ENCODE data around the gene TMEM125. TPM values are rescaled to one million over a fixed set of nuclear protein-coding genes. Genes with fewer than 3 reads are reported as not detected.

Gene TMEM125
- polyA plus RNA-seq, 3 donors: not detected

DNA sequence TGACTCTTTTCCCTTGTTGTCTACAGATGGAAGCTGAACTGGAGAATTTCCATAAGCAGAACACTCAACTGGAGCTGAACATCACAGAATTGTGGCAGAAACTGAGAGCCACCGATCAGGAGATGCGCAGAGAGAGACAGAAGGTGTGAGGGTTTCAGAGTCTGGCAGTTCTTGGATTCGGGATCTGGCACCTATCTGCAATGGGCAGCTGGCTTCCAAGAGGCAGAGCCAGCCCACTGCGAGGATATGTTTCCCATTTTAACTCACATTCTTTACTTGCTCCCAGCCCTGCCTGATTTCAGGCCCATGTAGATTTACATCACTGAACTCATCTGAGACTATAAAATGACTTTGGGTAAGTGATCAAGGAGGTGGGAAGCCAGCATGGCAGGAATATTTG is 37.3 kb upstream of the TMEM125 start:
- DNase-seq: no peak
- Histone ChIP-seq H3K27ac (ENCODE audit: low read depth in 1 of 2, low read length in 2 of 2) (no peak overlapping the region), H3K4me3 (replicated peaks in 1 of 3; ENCODE audit: low read depth in 2 of 3, low read length in 3 of 3) (no peak overlapping the region), H3K9ac (ENCODE audit: insufficient read depth, low read length, poor library complexity, severe bottlenecking) (no peak overlapping the region), H4K20me1 (ENCODE audit: insufficient read depth, low read length) (no peaks in the 10 kb centered on the region), H3K9me3 (replicated peaks in 1 of 2; ENCODE audit: control insufficient read depth in 1 of 2, insufficient read depth in 1 of 2, low read length in 2 of 2) (no peaks in the 10 kb centered on the region), H2AFZ (ENCODE audit: insufficient read depth, low read depth, low read length, poor library complexity, severe bottlenecking) (no peak overlapping the region), H3K27me3 (ENCODE audit: control insufficient read depth in 2 of 2, insufficient read depth in 2 of 2, low read length in 2 of 2) (no peaks in the 10 kb centered on the region), H3K79me2 (ENCODE audit: insufficient read depth, low read length) (no peaks in the 10 kb centered on the region), H3K36me3 (replicated peaks in 1 of 2; ENCODE audit: control insufficient read depth in 1 of 2, insufficient read depth in 2 of 2, low read length in 2 of 2) (no peaks in the 10 kb centered on the region), H3K4me1 (ENCODE audit: control insufficient read depth in 1 of 2, insufficient read depth in 2 of 2, low read length in 2 of 2) (no peaks in the 10 kb centered on the region), H3K4me2 (replicated peaks; ENCODE audit: extremely low read depth, low read length, poor library complexity, severe bottlenecking) (no peak overlapping the region)
- intact Hi-C loops (cut with micrococcal nuclease): no loop called here
- Mint-ChIP-seq H3K4me1 (peaks cover 5% of the 10 kb centered on the region), H3K27me3 (ENCODE audit: low read depth in 3 of 3) (peaks cover 1 to 2% (median 1%) of the 10 kb centered on the region in 3 donors), H3K9me3 (no peaks in the 10 kb centered on the region), H3K27ac (no peak overlapping the region), H3K36me3 (no peaks in the 10 kb centered on the region), H3K4me3 (no peak overlapping the region)
- TF ChIP-seq, protein P1, sequence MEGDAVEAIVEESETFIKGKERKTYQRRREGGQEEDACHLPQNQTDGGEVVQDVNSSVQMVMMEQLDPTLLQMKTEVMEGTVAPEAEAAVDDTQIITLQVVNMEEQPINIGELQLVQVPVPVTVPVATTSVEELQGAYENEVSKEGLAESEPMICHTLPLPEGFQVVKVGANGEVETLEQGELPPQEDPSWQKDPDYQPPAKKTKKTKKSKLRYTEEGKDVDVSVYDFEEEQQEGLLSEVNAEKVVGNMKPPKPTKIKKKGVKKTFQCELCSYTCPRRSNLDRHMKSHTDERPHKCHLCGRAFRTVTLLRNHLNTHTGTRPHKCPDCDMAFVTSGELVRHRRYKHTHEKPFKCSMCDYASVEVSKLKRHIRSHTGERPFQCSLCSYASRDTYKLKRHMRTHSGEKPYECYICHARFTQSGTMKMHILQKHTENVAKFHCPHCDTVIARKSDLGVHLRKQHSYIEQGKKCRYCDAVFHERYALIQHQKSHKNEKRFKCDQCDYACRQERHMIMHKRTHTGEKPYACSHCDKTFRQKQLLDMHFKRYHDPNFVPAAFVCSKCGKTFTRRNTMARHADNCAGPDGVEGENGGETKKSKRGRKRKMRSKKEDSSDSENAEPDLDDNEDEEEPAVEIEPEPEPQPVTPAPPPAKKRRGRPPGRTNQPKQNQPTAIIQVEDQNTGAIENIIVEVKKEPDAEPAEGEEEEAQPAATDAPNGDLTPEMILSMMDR (IDR thresholded peaks at IDR 0.05): no peak
- 80% methylated on average over 1 of the region's 4 CpGs for WGBS (ENCODE audit: insufficient coverage)

DNA sequence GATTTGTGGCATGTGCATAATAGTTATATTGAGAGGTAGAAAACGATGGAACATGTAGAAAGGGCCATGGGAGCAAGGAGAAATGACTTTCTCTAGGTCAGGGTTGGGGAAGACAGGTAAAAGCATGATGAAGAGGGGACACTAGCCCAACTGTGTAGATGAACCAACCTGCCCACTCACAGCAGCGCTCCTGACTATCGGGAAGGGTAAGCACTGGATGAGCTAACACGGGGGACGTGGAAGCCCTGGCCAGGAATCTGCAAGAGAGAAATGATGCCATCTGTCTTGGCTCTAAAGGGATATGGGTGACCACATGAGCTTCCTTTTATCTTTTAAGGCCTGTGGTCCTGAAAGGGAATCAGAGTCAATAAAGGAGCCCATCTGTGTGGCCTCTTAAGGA is 36.2 kb upstream of the TMEM125 start:
- no peaks in the 10 kb centered on the region for H3K36me3 Mint-ChIP-seq
- intact Hi-C loops (cut with micrococcal nuclease): no loop called here
- H3K36me3 ChIP-seq (replicated peaks in 1 of 2; ENCODE audit: control insufficient read depth in 1 of 2, insufficient read depth in 2 of 2, low read length in 2 of 2): no peaks in the 10 kb centered on the region
- H3K27me3 Mint-ChIP-seq (ENCODE audit: low read depth in 3 of 3): peaks cover 0 to 2% (median 1%) of the 10 kb centered on the region in 3 donors
- 86% methylated on average over 2 of the region's 5 CpGs for WGBS (ENCODE audit: insufficient coverage)
- no peak overlapping the region for H3K4me3 Mint-ChIP-seq
- no peaks in the 10 kb centered on the region for H3K27me3 ChIP-seq (ENCODE audit: control insufficient read depth in 2 of 2, insufficient read depth in 2 of 2, low read length in 2 of 2)
- no peak overlapping the region for H2AFZ ChIP-seq (ENCODE audit: insufficient read depth, low read depth, low read length, poor library complexity, severe bottlenecking)
- DNase-seq: no peak
- H4K20me1 ChIP-seq (ENCODE audit: insufficient read depth, low read length): no peaks in the 10 kb centered on the region
- H3K9me3 Mint-ChIP-seq: no peaks in the 10 kb centered on the region
- no peak overlapping the region for H3K9ac ChIP-seq (ENCODE audit: insufficient read depth, low read length, poor library complexity, severe bottlenecking)
- no peak overlapping the region for H3K4me2 ChIP-seq (replicated peaks; ENCODE audit: extremely low read depth, low read length, poor library complexity, severe bottlenecking)
- no peaks in the 10 kb centered on the region for H3K9me3 ChIP-seq (replicated peaks in 1 of 2; ENCODE audit: control insufficient read depth in 1 of 2, insufficient read depth in 1 of 2, low read length in 2 of 2)
- H3K4me1 ChIP-seq (ENCODE audit: control insufficient read depth in 1 of 2, insufficient read depth in 2 of 2, low read length in 2 of 2): no peaks in the 10 kb centered on the region
- TF ChIP-seq, protein P1 (IDR thresholded peaks at IDR 0.05): no peak
- no peak overlapping the region for H3K27ac Mint-ChIP-seq
- H3K4me3 ChIP-seq (replicated peaks in 1 of 3; ENCODE audit: low read depth in 2 of 3, low read length in 3 of 3): no peak overlapping the region
- H3K79me2 ChIP-seq (ENCODE audit: insufficient read depth, low read length): no peaks in the 10 kb centered on the region
- peaks cover 9% of the 10 kb centered on the region for H3K4me1 Mint-ChIP-seq
- no peak overlapping the region for H3K27ac ChIP-seq (ENCODE audit: low read depth in 1 of 2, low read length in 2 of 2)

Data from CD14-positive monocyte (primary cell).